ENCODE results near the gene KCNF1.
"Not testable (repeated sequence)": the region's sequence is repeated elsewhere in the genome, so short reads cannot be mapped to it uniquely, and the experiment has no call there.

Gene KCNF1

DNA sequence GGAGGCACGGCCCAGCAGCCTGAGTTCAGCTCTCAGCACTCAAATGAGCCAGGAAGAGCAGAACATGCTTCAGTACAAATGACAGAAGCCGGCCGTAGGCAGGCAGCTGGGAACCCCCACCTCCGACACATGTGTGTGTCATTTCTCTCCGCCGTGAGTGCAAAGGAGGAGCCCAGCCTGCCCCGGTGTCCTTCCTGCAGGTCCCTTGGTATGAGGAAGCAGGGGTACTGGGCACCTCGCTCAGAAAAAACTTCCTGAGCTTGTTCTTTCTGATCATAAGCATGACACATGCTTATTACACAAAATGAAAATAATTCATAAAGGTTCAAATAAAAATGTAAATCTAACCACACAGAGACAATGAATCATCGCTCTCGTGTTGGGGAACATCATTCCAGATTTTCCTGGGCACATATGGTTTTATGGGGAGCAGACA, 35.3 kb downstream of the KCNF1 start:
- DNase-seq = no peak

DNA sequence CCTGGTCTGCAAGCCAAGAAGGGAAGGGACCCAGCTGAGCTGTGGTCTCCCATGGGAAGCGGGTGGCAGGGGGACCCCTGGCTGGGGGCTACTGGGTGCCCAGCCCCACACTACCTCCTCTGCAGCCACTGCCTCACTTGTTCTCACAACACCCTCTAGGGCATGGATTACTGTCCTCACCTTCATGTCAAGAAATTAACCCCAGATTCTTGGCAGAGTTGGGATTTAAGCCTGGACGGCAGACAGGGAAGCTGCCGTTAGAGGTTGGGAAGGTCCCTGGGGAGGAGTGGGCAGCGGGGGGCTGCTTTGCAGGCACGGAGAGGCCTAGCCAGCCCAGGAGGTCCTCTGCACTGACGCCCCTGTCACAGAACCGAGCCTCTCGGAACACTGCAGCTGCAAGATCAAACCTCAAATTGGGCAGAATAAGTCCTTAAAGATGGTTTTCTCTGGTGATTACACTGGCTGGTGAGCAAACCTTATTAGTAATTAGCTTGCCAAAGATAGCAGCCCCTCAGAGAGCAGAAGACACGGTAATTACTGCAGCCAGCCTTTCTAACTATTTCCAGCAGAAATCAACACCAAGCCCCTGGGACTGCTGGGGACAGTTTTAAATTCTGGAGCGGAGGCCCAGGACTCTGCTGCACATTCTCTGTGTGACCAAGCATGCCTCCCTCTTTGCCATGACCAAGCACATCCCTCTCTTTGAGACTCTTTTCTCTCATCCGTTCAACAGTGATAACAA, 35.9 kb downstream of the KCNF1 start:
- DNase-seq = no peak

- no peak for DNase-seq
These were observed 36.4 kb downstream of the KCNF1 start for GRCh38 chr2:10948188-10948564.

- DNase-seq = no peak
These were observed 37.0 kb downstream of the KCNF1 start for GRCh38 chr2:10948606-10949230.

GRCh38 chr2:10949835-10950234, 38.1 kb downstream of the KCNF1 start:
- DNase-seq = no peak

GRCh38 chr2:10951558-10952414, 40.1 kb downstream of the KCNF1 start:
- no peak for DNase-seq

- no peak for DNase-seq
These were observed 42.7 kb downstream of the KCNF1 start for GRCh38 chr2:10954416-10954815.

DNA sequence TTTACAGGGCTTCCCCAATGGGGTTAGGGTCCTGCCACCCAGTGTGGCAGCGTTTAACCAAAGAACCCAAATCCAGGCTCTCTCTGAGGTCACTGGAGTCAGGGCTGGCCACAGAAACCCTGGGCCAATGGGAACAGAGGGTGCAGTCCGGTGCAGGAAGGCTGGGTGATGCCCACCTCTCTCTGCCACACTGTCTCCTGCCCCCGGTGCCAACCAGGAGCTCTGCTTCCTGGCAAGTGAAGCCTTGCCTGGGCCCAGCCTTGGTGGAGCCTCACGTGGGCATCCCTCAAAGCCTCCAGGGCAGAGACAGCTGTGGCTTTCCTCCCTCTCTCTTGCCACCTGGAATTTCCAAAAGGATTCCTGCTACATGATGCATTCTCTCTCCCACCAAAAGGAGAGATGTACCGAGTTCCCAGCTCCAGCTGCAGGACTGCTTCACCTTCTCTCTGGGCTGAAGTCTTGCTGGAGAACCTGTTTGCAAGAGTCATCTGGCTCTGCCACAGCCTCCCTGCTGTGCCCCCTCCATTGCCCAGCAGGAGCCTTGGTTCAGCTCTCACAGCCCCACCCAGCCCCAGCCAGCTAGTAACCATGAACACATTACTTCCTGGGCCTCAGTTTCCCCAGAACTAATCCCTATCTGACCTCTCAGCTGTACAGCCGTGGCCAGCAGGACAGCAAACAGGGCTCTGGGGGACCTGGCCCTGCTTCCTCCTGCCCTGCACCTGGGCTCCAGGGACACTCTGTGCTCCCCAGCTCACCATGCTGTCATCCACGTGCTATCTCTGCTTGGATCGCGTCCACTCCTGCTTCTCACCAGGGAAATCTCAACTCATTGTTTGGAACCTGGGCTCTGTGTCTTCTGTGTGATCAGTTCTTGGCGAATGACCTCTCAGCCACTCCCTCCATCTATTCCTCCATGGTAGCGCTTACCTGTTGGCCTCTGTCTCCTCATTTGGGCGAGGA, 43.4 kb downstream of the KCNF1 start:
- DNase-seq = no peak

DNA sequence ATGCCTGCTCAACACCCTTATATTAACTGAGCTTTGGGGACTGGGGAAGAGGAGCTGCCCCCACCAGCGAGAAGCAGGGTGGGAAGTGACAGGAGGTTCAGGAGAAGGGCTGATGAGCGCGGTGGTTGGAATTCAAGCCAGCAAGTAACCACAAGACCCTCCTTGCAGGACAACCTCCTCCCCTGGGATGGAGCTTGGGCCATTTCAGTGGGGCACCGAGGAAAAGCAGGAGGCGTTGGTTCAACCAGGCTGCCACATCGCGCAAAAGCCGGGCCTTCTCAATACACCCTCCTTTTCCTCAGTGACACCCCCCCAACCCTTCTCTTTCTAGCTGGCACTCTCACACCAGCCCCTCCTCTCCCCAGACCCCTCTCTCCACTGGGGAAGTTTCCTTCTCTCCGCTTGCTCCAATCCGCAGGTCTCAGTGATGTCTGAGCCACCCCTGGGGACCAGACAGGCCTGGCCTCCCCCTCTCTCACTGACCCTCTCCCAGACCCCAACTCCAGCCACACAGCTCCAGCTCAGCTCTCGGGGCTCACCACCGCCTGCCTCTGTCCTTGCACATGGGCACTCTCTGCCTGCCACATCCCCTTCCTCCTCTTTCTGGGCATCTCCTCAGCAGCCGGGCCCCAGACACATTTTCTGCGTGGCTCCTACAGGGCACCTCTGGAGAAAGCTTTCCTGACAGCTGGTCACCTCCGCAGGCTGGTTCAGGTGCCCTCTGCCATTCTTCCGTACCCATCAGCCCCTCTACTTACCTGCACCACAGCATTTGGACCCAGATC, 44.5 kb downstream of the KCNF1 start:
- no peak for DNase-seq

DNA sequence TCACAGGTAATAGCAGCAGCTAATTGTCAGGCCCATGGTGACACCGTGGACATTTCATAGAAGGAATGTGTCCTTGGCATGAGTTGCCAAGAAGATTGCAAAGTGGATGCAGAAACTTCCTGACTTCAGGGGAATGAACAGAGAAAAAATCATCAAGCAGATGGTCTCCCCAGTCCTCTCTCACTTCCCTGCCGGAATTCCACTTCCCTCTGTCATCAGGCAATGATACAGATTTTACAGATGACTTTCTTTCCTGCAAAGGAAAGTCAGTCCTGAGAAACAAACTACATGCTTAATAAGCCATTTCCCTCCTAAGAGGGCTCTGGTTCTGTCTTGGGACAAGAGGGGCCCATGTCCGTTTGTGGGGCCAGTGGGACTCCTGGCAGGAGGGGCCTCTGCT, 45.7 kb downstream of the KCNF1 start:
- DNase-seq = no peak

DNA sequence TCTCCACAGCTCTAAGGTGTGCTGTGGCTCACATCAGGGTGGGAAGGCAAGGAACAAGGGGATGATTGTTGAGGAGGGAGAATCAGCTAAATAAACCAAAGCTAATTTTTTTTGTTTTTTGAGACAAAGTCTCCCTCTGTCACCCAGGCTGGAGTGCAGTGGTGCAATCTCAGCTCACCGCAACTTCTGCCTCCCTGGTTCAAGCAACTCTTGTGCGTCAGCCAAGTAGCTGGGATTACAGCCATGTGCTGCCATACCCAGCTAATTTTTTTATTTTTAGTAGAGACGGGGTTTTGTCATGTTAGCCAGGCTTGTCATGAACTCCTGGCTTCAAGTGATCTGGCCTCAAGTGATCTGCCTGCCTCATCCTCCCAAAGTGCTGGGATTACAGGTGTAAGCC, 46.7 kb downstream of the KCNF1 start:
- not testable (repeated sequence) for DNase-seq

DNA sequence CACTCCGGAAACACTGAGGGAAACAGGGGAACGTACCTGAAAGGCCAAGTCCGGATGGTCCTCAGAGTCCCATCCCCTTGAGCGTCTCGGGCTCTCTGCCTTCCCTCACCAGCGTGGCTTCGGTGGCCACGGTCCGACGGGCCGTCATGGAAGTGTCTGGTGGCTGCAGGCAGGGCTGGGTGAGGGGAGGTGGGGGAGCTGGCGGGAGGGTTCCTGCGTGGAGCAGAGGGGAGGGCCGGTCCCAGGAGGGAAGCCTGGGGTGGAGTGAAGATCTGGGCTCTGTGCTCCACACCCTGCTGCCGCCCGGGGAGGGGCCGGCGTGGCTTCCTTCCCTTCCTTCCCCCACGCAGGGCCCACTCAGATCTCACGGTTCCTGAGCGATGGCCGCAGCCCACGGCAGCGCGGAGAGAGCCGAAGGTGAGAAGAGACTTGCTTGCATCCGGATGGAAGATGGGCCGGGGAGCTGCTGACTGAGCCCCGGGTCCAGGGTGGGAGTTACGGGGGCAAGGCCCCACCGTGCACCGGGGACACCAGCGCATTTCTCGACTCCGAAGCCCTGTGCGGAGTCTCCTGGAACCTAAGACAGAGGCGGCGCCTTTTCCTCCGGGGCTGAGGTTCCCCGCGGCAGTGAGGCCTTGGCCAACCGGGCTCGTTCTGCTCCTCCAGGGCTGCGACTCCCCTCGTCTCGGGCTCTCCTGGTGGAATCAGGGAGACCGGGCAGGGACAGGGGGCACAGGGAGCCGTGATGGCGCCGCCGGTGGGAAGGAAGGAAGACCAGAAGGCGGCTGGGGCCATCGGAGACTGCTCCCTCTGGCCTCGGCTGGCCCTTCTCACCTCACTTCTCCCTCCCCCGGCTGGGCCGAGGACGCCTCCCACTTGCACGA, 49.1 kb downstream of the KCNF1 start:
- DNase-seq = no peak

GRCh38 chr2:10961490-10961875, 49.7 kb downstream of the KCNF1 start:
- DNase-seq = no peak

GRCh38 chr2:10962004-10962403, 50.3 kb downstream of the KCNF1 start:
- no peak for DNase-seq

GRCh38 chr2:10963155-10963554, 51.4 kb downstream of the KCNF1 start:
- DNase-seq = no peak

All from NCI-H446 treated with DMSO at 0.1 percent for 48 hours (cell line).